Measurements from ENCODE around the gene KRTAP10-4.

The KRTAP10-4 gene

GRCh38 chr21:44611551-44611950 lies 38.0 kb downstream of the KRTAP10-4 start:
- H3K36me3 ChIP-seq (ENCODE audit: control insufficient read depth in 1 of 2, insufficient read depth in 2 of 2, low read depth in 1 of 2, low read length in 2 of 2), result no peaks in the 10 kb centered on the region
- peaks cover 25% of the 10 kb centered on the region for H3K9me3 ChIP-seq (ENCODE audit: control insufficient read depth, low read length)
- no peak overlapping the region for H3K4me2 ChIP-seq (ENCODE audit: low read length, poor library complexity, severe bottlenecking)
- H3K14ac ChIP-seq (ENCODE audit: low read length in 2 of 2), result no peak overlapping the region
- no peak overlapping the region for H2AFZ ChIP-seq (ENCODE audit: low read depth, low read length)
- no peak overlapping the region for H3K4me3 ChIP-seq (ENCODE audit: insufficient read depth in 1 of 2, low read depth in 1 of 2, low read length in 2 of 2)
- H2BK12ac ChIP-seq (ENCODE audit: low read length in 2 of 2), result no peak overlapping the region
- no peak overlapping the region for H3K4ac ChIP-seq (ENCODE audit: low read depth in 1 of 2, low read length in 2 of 2)
- peak overlapping the region; percentile 20 for H4K91ac ChIP-seq (ENCODE audit: low read length)
- no peak overlapping the region for H3K23ac ChIP-seq (ENCODE audit: low read length in 2 of 2)
- H2BK120ac ChIP-seq (ENCODE audit: low read depth, low read length), result no peak overlapping the region
- H3K27me3 ChIP-seq (ENCODE audit: control insufficient read depth in 1 of 2, insufficient read depth in 1 of 2, low read length in 2 of 2), result no peaks in the 10 kb centered on the region
- H3K9ac ChIP-seq (ENCODE audit: low read length), result no peak overlapping the region
- WGBS, result 91% methylated on average over 3 of the region's 4 CpGs
- no peak for DNase-seq
- no peak overlapping the region for H2AK5ac ChIP-seq (ENCODE audit: low read length, severe bottlenecking)
- H3K18ac ChIP-seq (ENCODE audit: low read depth in 1 of 2, low read length in 2 of 2), result no peak overlapping the region
- no peak overlapping the region for H3K27ac ChIP-seq (ENCODE audit: low read length, poor library complexity, severe bottlenecking)
- H3K4me1 ChIP-seq (ENCODE audit: control insufficient read depth, insufficient read depth, low read depth, low read length), result no peaks in the 10 kb centered on the region
- no peaks in the 10 kb centered on the region for H3K79me1 ChIP-seq (replicated peaks; ENCODE audit: low read length, poor library complexity, severe bottlenecking)
- H2BK5ac ChIP-seq (ENCODE audit: low read depth, low read length, poor library complexity, severe bottlenecking), result no peak overlapping the region
- H2BK15ac ChIP-seq (ENCODE audit: low read depth, poor library complexity, severe bottlenecking), result no peak overlapping the region
- H4K8ac ChIP-seq (ENCODE audit: low read length), result no peak overlapping the region

GRCh38 chr21:44612029-44612486 lies 38.5 kb downstream of the KRTAP10-4 start, which contains the start of gene KRTAP10-8:
Gene KRTAP10-8, plus strand, starts transcription at chr21:44612079. Its CDS starts 22 bp downstream, at chr21:44612101.
- Histone ChIP-seq H3K27ac (ENCODE audit: low read length, poor library complexity, severe bottlenecking) (no peak within 1 kb of the TSS), H3K36me3 (ENCODE audit: control insufficient read depth in 1 of 2, insufficient read depth in 2 of 2, low read depth in 1 of 2, low read length in 2 of 2) (no peaks in the 10 kb centered on the region), H3K4me1 (ENCODE audit: control insufficient read depth, insufficient read depth, low read depth, low read length) (no peaks in the 10 kb centered on the region), H3K79me1 (replicated peaks; ENCODE audit: low read length, poor library complexity, severe bottlenecking) (no peaks in the 10 kb centered on the region), H3K9me3 (ENCODE audit: control insufficient read depth, low read length) (peaks cover 25% of the 10 kb centered on the region), H4K8ac (ENCODE audit: low read length) (no peak within 1 kb of the TSS), H3K18ac (ENCODE audit: low read depth in 1 of 2, low read length in 2 of 2) (no peak within 1 kb of the TSS), H3K14ac (ENCODE audit: low read length in 2 of 2) (no peak within 1 kb of the TSS), H2AK5ac (ENCODE audit: low read length, severe bottlenecking) (no peak within 1 kb of the TSS), H3K4me3 (ENCODE audit: insufficient read depth in 1 of 2, low read depth in 1 of 2, low read length in 2 of 2) (no peak within 1 kb of the TSS), H2AFZ (ENCODE audit: low read depth, low read length) (no peak within 1 kb of the TSS), H4K91ac (ENCODE audit: low read length) (peak within 1 kb of the TSS; percentile 20), H3K4ac (ENCODE audit: low read depth in 1 of 2, low read length in 2 of 2) (no peak within 1 kb of the TSS), H2BK12ac (ENCODE audit: low read length in 2 of 2) (no peak within 1 kb of the TSS), H2BK5ac (ENCODE audit: low read depth, low read length, poor library complexity, severe bottlenecking) (no peak within 1 kb of the TSS), H3K27me3 (ENCODE audit: control insufficient read depth in 1 of 2, insufficient read depth in 1 of 2, low read length in 2 of 2) (no peaks in the 10 kb centered on the region), H2BK120ac (ENCODE audit: low read depth, low read length) (no peak within 1 kb of the TSS), H3K4me2 (ENCODE audit: low read length, poor library complexity, severe bottlenecking) (no peak within 1 kb of the TSS), H2BK15ac (ENCODE audit: low read depth, poor library complexity, severe bottlenecking) (no peak within 1 kb of the TSS), H3K23ac (ENCODE audit: low read length in 2 of 2) (no peak within 1 kb of the TSS), H3K9ac (ENCODE audit: low read length) (no peak within 1 kb of the TSS)
- DNase-seq, result no peak
- WGBS, result 86% methylated on average over 8 of the region's 8 CpGs

GRCh38 chr21:44612669-44613229 lies 39.2 kb downstream of the KRTAP10-4 start:
- H3K9ac ChIP-seq (ENCODE audit: low read length), result no peak overlapping the region
- H4K91ac ChIP-seq (ENCODE audit: low read length), result no peak overlapping the region
- no peak overlapping the region for H3K4me3 ChIP-seq (ENCODE audit: insufficient read depth in 1 of 2, low read depth in 1 of 2, low read length in 2 of 2)
- H2AFZ ChIP-seq (ENCODE audit: low read depth, low read length), result no peak overlapping the region
- no peak overlapping the region for H2BK5ac ChIP-seq (ENCODE audit: low read depth, low read length, poor library complexity, severe bottlenecking)
- H3K14ac ChIP-seq (ENCODE audit: low read length in 2 of 2), result no peak overlapping the region
- no peak overlapping the region for H3K4ac ChIP-seq (ENCODE audit: low read depth in 1 of 2, low read length in 2 of 2)
- no peak overlapping the region for H4K8ac ChIP-seq (ENCODE audit: low read length)
- no peak overlapping the region for H2BK120ac ChIP-seq (ENCODE audit: low read depth, low read length)
- H3K23ac ChIP-seq (ENCODE audit: low read length in 2 of 2), result no peak overlapping the region
- H2BK15ac ChIP-seq (ENCODE audit: low read depth, poor library complexity, severe bottlenecking), result no peak overlapping the region
- H3K27ac ChIP-seq (ENCODE audit: low read length, poor library complexity, severe bottlenecking), result no peak overlapping the region
- WGBS, result 92% methylated on average over 13 of the region's 13 CpGs
- H2BK12ac ChIP-seq (ENCODE audit: low read length in 2 of 2), result no peak overlapping the region
- H3K18ac ChIP-seq (ENCODE audit: low read depth in 1 of 2, low read length in 2 of 2), result no peak overlapping the region
- H3K4me2 ChIP-seq (ENCODE audit: low read length, poor library complexity, severe bottlenecking), result no peak overlapping the region
- H3K27me3 ChIP-seq (ENCODE audit: control insufficient read depth in 1 of 2, insufficient read depth in 1 of 2, low read length in 2 of 2), result no peaks in the 10 kb centered on the region
- no peak for DNase-seq
- H2AK5ac ChIP-seq (ENCODE audit: low read length, severe bottlenecking), result no peak overlapping the region
- no peaks in the 10 kb centered on the region for H3K36me3 ChIP-seq (ENCODE audit: control insufficient read depth in 1 of 2, insufficient read depth in 2 of 2, low read depth in 1 of 2, low read length in 2 of 2)
- no peaks in the 10 kb centered on the region for H3K79me1 ChIP-seq (replicated peaks; ENCODE audit: low read length, poor library complexity, severe bottlenecking)
- H3K9me3 ChIP-seq (ENCODE audit: control insufficient read depth, low read length), result peaks cover 24% of the 10 kb centered on the region
- no peaks in the 10 kb centered on the region for H3K4me1 ChIP-seq (ENCODE audit: control insufficient read depth, insufficient read depth, low read depth, low read length)

GRCh38 chr21:44613386-44614155 lies 40.0 kb downstream of the KRTAP10-4 start:
- Histone ChIP-seq H3K4me2 (ENCODE audit: low read length, poor library complexity, severe bottlenecking) (no peak overlapping the region), H3K4ac (ENCODE audit: low read depth in 1 of 2, low read length in 2 of 2) (no peak overlapping the region), H3K79me1 (replicated peaks; ENCODE audit: low read length, poor library complexity, severe bottlenecking) (no peaks in the 10 kb centered on the region), H3K4me3 (ENCODE audit: insufficient read depth in 1 of 2, low read depth in 1 of 2, low read length in 2 of 2) (peak overlapping the region in 1 of 2 experiments; percentile 25), H3K14ac (ENCODE audit: low read length in 2 of 2) (no peak overlapping the region), H2BK5ac (ENCODE audit: low read depth, low read length, poor library complexity, severe bottlenecking) (no peak overlapping the region), H3K9ac (ENCODE audit: low read length) (no peak overlapping the region), H2AK5ac (ENCODE audit: low read length, severe bottlenecking) (no peak overlapping the region), H3K23ac (ENCODE audit: low read length in 2 of 2) (no peak overlapping the region), H2BK15ac (ENCODE audit: low read depth, poor library complexity, severe bottlenecking) (no peak overlapping the region), H2BK120ac (ENCODE audit: low read depth, low read length) (no peak overlapping the region), H3K18ac (ENCODE audit: low read depth in 1 of 2, low read length in 2 of 2) (no peak overlapping the region), H2AFZ (ENCODE audit: low read depth, low read length) (no peak overlapping the region), H3K4me1 (ENCODE audit: control insufficient read depth, insufficient read depth, low read depth, low read length) (no peaks in the 10 kb centered on the region), H3K27ac (ENCODE audit: low read length, poor library complexity, severe bottlenecking) (no peak overlapping the region), H2BK12ac (ENCODE audit: low read length in 2 of 2) (no peak overlapping the region), H3K9me3 (ENCODE audit: control insufficient read depth, low read length) (peaks cover 19% of the 10 kb centered on the region), H3K36me3 (ENCODE audit: control insufficient read depth in 1 of 2, insufficient read depth in 2 of 2, low read depth in 1 of 2, low read length in 2 of 2) (no peaks in the 10 kb centered on the region), H3K27me3 (ENCODE audit: control insufficient read depth in 1 of 2, insufficient read depth in 1 of 2, low read length in 2 of 2) (no peaks in the 10 kb centered on the region), H4K91ac (ENCODE audit: low read length) (no peak overlapping the region), H4K8ac (ENCODE audit: low read length) (no peak overlapping the region)
- 91% methylated on average over 25 of the region's 26 CpGs for WGBS
- DNase-seq, result no peak

Data from mesenchymal stem cell (in vitro differentiated cells and primary cell).